ENCODE data around the gene LRFN4.

DNA sequence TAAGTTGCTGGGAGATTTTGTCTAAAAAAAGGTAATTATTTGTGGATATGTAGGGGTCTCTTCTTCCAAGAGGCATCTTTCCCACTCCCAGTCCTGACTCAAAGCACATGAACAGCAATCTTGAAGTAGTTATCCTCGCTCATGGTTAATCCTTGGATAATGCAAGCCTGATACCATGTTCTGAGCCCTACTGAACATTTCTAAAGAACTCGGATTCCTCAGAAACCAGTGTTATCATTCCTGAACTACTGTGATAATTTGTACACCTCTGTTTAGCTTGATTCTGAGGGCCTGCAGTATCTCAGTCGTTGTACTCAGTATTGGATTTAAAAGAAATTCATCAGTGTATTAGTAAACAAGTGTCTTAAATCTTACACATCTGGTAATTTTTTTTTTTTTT lies 36.0 kb upstream of the LRFN4 start:
- TF ChIP-seq TAF1 (IDR thresholded peaks at IDR 0.05; ENCODE audit: low read depth), result no peak
- TF ChIP-seq, protein P1, sequence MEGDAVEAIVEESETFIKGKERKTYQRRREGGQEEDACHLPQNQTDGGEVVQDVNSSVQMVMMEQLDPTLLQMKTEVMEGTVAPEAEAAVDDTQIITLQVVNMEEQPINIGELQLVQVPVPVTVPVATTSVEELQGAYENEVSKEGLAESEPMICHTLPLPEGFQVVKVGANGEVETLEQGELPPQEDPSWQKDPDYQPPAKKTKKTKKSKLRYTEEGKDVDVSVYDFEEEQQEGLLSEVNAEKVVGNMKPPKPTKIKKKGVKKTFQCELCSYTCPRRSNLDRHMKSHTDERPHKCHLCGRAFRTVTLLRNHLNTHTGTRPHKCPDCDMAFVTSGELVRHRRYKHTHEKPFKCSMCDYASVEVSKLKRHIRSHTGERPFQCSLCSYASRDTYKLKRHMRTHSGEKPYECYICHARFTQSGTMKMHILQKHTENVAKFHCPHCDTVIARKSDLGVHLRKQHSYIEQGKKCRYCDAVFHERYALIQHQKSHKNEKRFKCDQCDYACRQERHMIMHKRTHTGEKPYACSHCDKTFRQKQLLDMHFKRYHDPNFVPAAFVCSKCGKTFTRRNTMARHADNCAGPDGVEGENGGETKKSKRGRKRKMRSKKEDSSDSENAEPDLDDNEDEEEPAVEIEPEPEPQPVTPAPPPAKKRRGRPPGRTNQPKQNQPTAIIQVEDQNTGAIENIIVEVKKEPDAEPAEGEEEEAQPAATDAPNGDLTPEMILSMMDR (IDR thresholded peaks at IDR 0.05; ENCODE audit: poor library complexity, severe bottlenecking), result no peak
- no peak for TF ChIP-seq POLR2AphosphoS5 (IDR thresholded peaks at IDR 0.05)
- TF ChIP-seq, protein P2, sequence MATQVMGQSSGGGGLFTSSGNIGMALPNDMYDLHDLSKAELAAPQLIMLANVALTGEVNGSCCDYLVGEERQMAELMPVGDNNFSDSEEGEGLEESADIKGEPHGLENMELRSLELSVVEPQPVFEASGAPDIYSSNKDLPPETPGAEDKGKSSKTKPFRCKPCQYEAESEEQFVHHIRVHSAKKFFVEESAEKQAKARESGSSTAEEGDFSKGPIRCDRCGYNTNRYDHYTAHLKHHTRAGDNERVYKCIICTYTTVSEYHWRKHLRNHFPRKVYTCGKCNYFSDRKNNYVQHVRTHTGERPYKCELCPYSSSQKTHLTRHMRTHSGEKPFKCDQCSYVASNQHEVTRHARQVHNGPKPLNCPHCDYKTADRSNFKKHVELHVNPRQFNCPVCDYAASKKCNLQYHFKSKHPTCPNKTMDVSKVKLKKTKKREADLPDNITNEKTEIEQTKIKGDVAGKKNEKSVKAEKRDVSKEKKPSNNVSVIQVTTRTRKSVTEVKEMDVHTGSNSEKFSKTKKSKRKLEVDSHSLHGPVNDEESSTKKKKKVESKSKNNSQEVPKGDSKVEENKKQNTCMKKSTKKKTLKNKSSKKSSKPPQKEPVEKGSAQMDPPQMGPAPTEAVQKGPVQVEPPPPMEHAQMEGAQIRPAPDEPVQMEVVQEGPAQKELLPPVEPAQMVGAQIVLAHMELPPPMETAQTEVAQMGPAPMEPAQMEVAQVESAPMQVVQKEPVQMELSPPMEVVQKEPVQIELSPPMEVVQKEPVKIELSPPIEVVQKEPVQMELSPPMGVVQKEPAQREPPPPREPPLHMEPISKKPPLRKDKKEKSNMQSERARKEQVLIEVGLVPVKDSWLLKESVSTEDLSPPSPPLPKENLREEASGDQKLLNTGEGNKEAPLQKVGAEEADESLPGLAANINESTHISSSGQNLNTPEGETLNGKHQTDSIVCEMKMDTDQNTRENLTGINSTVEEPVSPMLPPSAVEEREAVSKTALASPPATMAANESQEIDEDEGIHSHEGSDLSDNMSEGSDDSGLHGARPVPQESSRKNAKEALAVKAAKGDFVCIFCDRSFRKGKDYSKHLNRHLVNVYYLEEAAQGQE (IDR thresholded peaks at IDR 0.05; ENCODE audit: borderline replicate concordance), result no peak
- no peak for TF ChIP-seq EZH2 (IDR thresholded peaks at IDR 0.05; ENCODE audit: borderline replicate concordance, insufficient read depth, low read length, poor library complexity, severe bottlenecking)

Data from neural cell (in vitro differentiated cells).